IMR-90 (cell line): ENCODE results near the gene MTA3. TPM values are rescaled to one million over a fixed set of nuclear protein-coding genes. Genes with fewer than 3 reads are reported as not detected.
A peak's percentile ranks its signal among the peaks of the same experiment; 100 is the strongest.

ENCODE experiments used
- ATAC-seq: fragments of 200-7000 bp; cut with Tn5 transposase; 2 replicates; pipeline ENCODE4 v1.9.1; 2020; ENCODE audit warnings: low read depth, mild to moderate bottlenecking, moderate library complexity
- BruUV-seq: library from RNA; stranded (reverse); fragments of 400-500 nt; replicated peaks from 2 replicates; lab custom pipeline; 2021; lab: Mats Ljungman, UMichigan
- CTCF ChIA-PET: fragments of 300-600 bp; formaldehyde crosslinking; extraction: SDS; loops from one replicate; lab custom pipeline; 2021; ENCODE audit warnings: antibody characterized with exemption; lab: Yijun Ruan, JAX
- POLR2A ChIA-PET: fragments of 300-600 bp; sonication (Branson Sonifier 250); formaldehyde crosslinking; loops from one replicate; lab custom pipeline; 2022; ENCODE audit warnings: antibody characterized with exemption; ENCODE audit not compliant: unreplicated experiment; lab: Charles Lee
- DNase-seq: peaks from one replicate; pipeline ENCODE4 v3.0.0; 2013
- H2AFZ ChIP-seq: replicated peaks from 2 replicates; pipeline ENCODE3; 2013; ENCODE audit warnings: low read length, mild to moderate bottlenecking; ENCODE audit not compliant: poor library complexity
- H2AK5ac ChIP-seq: 2 replicates; pipeline ENCODE4 v1.6.1; 2013; ENCODE audit warnings: low read depth, low read length, inconsistent platforms
- H2AK9ac ChIP-seq: replicated peaks from 2 replicates; pipeline ENCODE3; 2013; ENCODE audit warnings: mild to moderate bottlenecking, low read depth, low read length, moderate library complexity; ENCODE audit not compliant: poor library complexity
- H2BK120ac ChIP-seq: 2 replicates; pipeline ENCODE4 v1.6.1; 2013; ENCODE audit warnings: low read depth, low read length, inconsistent platforms
- H2BK15ac ChIP-seq: 3 replicates; pipeline ENCODE4 v1.6.1; 2013; ENCODE audit warnings: low read depth, low read length, inconsistent platforms
- H2BK20ac ChIP-seq: 2 replicates; pipeline ENCODE4 v1.6.1; 2013; ENCODE audit warnings: low read depth, mild to moderate bottlenecking, inconsistent platforms, low read length, moderate library complexity
- H2BK5ac ChIP-seq: 2 replicates; pipeline ENCODE4 v1.6.1; 2013; ENCODE audit warnings: mild to moderate bottlenecking, low read depth, low read length, inconsistent platforms; ENCODE audit not compliant: poor library complexity, severe bottlenecking
- H3K14ac ChIP-seq: replicated peaks from 2 replicates; pipeline ENCODE4 v1.6.1; 2013; ENCODE audit warnings: low read depth, low read length, inconsistent platforms
- H3K18ac ChIP-seq: 2 replicates; pipeline ENCODE4 v1.6.1; 2013; ENCODE audit warnings: low read depth, low read length, control low read depth
- H3K23ac ChIP-seq: 2 replicates; pipeline ENCODE4 v1.6.1; 2013; ENCODE audit warnings: low read depth, low read length, inconsistent platforms
- H3K27ac ChIP-seq: 2 replicates; pipeline ENCODE4 v1.5.1; 2013; ENCODE audit warnings: mild to moderate bottlenecking, control low read depth, low read length; ENCODE audit not compliant: insufficient read depth
- H3K27me3 ChIP-seq: 2 replicates; pipeline ENCODE4 v1.6.1; 2013; ENCODE audit warnings: low read length; ENCODE audit not compliant: control insufficient read depth, insufficient read depth
- H3K36me3 ChIP-seq: 2 replicates; pipeline ENCODE4 v1.6.1; 2013; ENCODE audit warnings: low read length, mixed read lengths; ENCODE audit not compliant: control insufficient read depth, insufficient read depth
- H3K4ac ChIP-seq: 2 replicates; pipeline ENCODE4 v1.6.1; 2013; ENCODE audit warnings: low read depth, low read length, inconsistent platforms
- H3K4me1 ChIP-seq: 2 replicates; pipeline ENCODE4 v1.6.1; 2013; ENCODE audit warnings: low read length, mixed read lengths; ENCODE audit not compliant: control insufficient read depth, insufficient read depth
- H3K4me2 ChIP-seq: 2 replicates; pipeline ENCODE4 v1.6.1; 2013; ENCODE audit warnings: low read depth, mild to moderate bottlenecking, control low read depth, low read length, moderate library complexity
- H3K4me3 ChIP-seq: 2 replicates; pipeline ENCODE4 v1.5.1; 2013; ENCODE audit warnings: low read depth, mild to moderate bottlenecking, control low read depth, low read length, moderate library complexity; ENCODE audit not compliant: insufficient read depth
- H3K56ac ChIP-seq: 2 replicates; pipeline ENCODE4 v1.6.1; 2013; ENCODE audit warnings: low read length, inconsistent platforms; ENCODE audit not compliant: insufficient read depth; ENCODE audit errors: extremely low read depth
- H3K79me1 ChIP-seq, 2 experiments: 2 replicates each; pipeline ENCODE4 v1.6.1; 2013; ENCODE audit warnings: low read length in 2 of 2, inconsistent platforms in 1 of 2, low read depth in 1 of 2
- H3K9ac ChIP-seq: 2 replicates; pipeline ENCODE4 v1.6.1; 2013; ENCODE audit warnings: low read depth, low read length, control low read depth
- H3K9me1 ChIP-seq: 2 replicates; pipeline ENCODE4 v1.6.1; 2013; ENCODE audit warnings: low read length, inconsistent platforms; ENCODE audit not compliant: insufficient read depth
- H3K9me3 ChIP-seq: 2 replicates; pipeline ENCODE4 v1.6.1; 2013; ENCODE audit warnings: low read length; ENCODE audit not compliant: control insufficient read depth, insufficient read depth
- H4K20me1 ChIP-seq: 2 replicates; pipeline ENCODE4 v1.6.1; 2013; ENCODE audit warnings: low read length, inconsistent platforms; ENCODE audit not compliant: insufficient read depth
- H4K5ac ChIP-seq: 2 replicates; pipeline ENCODE4 v1.6.1; 2013; ENCODE audit warnings: mild to moderate bottlenecking, low read depth, low read length, control low read depth
- H4K8ac ChIP-seq, 2 experiments: 2 replicates each; pipeline ENCODE4 v1.6.1; 2013; ENCODE audit warnings: low read depth in 2 of 2, low read length in 2 of 2, control low read depth in 1 of 2, inconsistent platforms in 1 of 2
- H4K91ac ChIP-seq: 2 replicates; pipeline ENCODE4 v1.6.1; 2013; ENCODE audit warnings: low read depth, low read length, inconsistent platforms; ENCODE audit not compliant: insufficient read depth
- BHLHE40 ChIP-seq: fragments of 150-350 bp; IDR thresholded peaks from 2 replicates; pipeline ENCODE4 v1.6.1; 2016; ENCODE audit warnings: mild to moderate bottlenecking, low read depth, low read length
- CEBPB ChIP-seq: IDR thresholded peaks from 2 replicates; pipeline ENCODE4 v1.6.1; 2012; ENCODE audit warnings: low read depth, low read length, improper control_type of control experiment
- CHD1 ChIP-seq: IDR thresholded peaks from 2 replicates; pipeline ENCODE4 v1.6.1; 2012; ENCODE audit warnings: low read depth, low read length, improper control_type of control experiment
- CTCF ChIP-seq: conservative IDR thresholded peaks from 2 replicates; pipeline ENCODE4 v1.5.1; 2012; ENCODE audit warnings: mild to moderate bottlenecking, low read depth, low read length, improper control_type of control experiment
- ELK1 ChIP-seq: fragments of 150-350 bp; IDR thresholded peaks from 2 replicates; pipeline ENCODE4 v1.6.1; 2016; ENCODE audit warnings: low read depth, mild to moderate bottlenecking, low read length, moderate library complexity, borderline replicate concordance
- FOS ChIP-seq: fragments of 150-350 bp; IDR thresholded peaks from 2 replicates; pipeline ENCODE4 v1.6.1; 2016; ENCODE audit warnings: low read depth, low read length
- MAFK ChIP-seq: IDR thresholded peaks from 2 replicates; pipeline ENCODE4 v1.6.1; 2012; ENCODE audit warnings: low read depth, low read length, improper control_type of control experiment
- MAZ ChIP-seq: IDR thresholded peaks from 2 replicates; pipeline ENCODE4 v1.6.1; 2012; ENCODE audit warnings: low read depth, mild to moderate bottlenecking, low read length, improper control_type of control experiment, moderate library complexity, borderline replicate concordance
- MXI1 ChIP-seq: IDR thresholded peaks from 2 replicates; pipeline ENCODE4 v1.6.1; 2012; ENCODE audit warnings: low read depth, mild to moderate bottlenecking, low read length, moderate library complexity, borderline replicate concordance
- NFE2L2 ChIP-seq: fragments of 150-350 bp; IDR thresholded peaks from 2 replicates; pipeline ENCODE4 v1.6.1; 2016; ENCODE audit warnings: low read depth, mild to moderate bottlenecking, low read length
- POLR2A ChIP-seq: IDR thresholded peaks from 2 replicates; pipeline ENCODE4 v1.6.1; 2012; ENCODE audit warnings: mild to moderate bottlenecking, low read depth, low read length
- RAD21 ChIP-seq: IDR thresholded peaks from 2 replicates; pipeline ENCODE4 v1.6.1; 2012; ENCODE audit warnings: low read length, improper control_type of control experiment
- RCOR1 ChIP-seq: IDR thresholded peaks from 2 replicates; pipeline ENCODE4 v1.6.1; 2012; ENCODE audit warnings: mild to moderate bottlenecking, low read length, improper control_type of control experiment; ENCODE audit not compliant: insufficient replicate concordance
- RFX5 ChIP-seq: IDR thresholded peaks from 2 replicates; pipeline ENCODE4 v1.8.0; 2012; ENCODE audit warnings: low read depth, mild to moderate bottlenecking, low read length, moderate library complexity
- SMC3 ChIP-seq: fragments of 150-350 bp; IDR thresholded peaks from 2 replicates; pipeline ENCODE4 v1.6.1; 2016; ENCODE audit warnings: low read depth, mild to moderate bottlenecking, antibody characterized with exemption, low read length, moderate library complexity
- USF2 ChIP-seq: fragments of 150-350 bp; IDR thresholded peaks from 2 replicates; pipeline ENCODE4 v1.6.1; 2017; ENCODE audit warnings: mild to moderate bottlenecking, antibody characterized with exemption, low read length, low read depth
- WGBS, 2 experiments: methylation state at CpG; one replicate each; pipeline versions ENCODE4 v1.1.5 to v1.1.7; 2013; ENCODE audit warnings: missing lambda C conversion rate in 2 of 2; ENCODE audit not compliant: insufficient read length in 1 of 2; ENCODE audit errors: extremely low coverage in 2 of 2; 5-methylcytosine and 5-hydroxymethylcytosine counted together
- dilution Hi-C: fragments of 300-500 bp; cut with HindIII; formaldehyde crosslinking; loops from one replicate; pipeline ENCODE4 v1.14.3; 2018; ENCODE audit warnings: low sequenced_read_pairs; ENCODE audit not compliant: unreplicated experiment
- in situ Hi-C: fragments of 300-500 bp; cut with MboI; formaldehyde crosslinking; loops from 3 replicates; pipeline ENCODE4 v1.14.3; 2019; ENCODE audit warnings: low sequenced_read_pairs, inconsistent platforms, mixed read lengths
- intact Hi-C: fragments of 100-400 bp; cut with micrococcal nuclease; formaldehyde crosslinking; loops from 2 replicates; pipeline ENCODE4 v1.10.0; 2022
- polyA plus RNA-seq, 3 experiments: library from polyadenylated mRNA; depleted of rRNA; stranded (reverse); fragments of >200 nt; gene quantifications; 2 replicates each; pipeline ENCODE4 v1.2.3, GENCODE V29; 2012; ENCODE audit warnings: low replicate concordance in 1 of 3
- total RNA-seq: library from RNA; depleted of rRNA; stranded (reverse); fragments of >200 nt; gene quantifications from 2 replicates; pipeline ENCODE4 v1.2.3, GENCODE V29; 2012

Gene MTA3
- total and polyA plus RNA-seq, 2 of the 4 experiments (the other 2 are of a cell fraction) = 31.9 to 34.3 TPM

- Histone ChIP-seq H3K9me1 (no peaks in the 10 kb centered on the region), H3K9me3 (peaks cover 11% of the 10 kb centered on the region), H3K4ac (peak overlapping the region; percentile 99), H3K14ac (peak overlapping the region; percentile 95), H2BK5ac (peak overlapping the region; percentile 98), H2BK20ac (peak overlapping the region; percentile 97), H2AFZ (peak overlapping the region; percentile 68), H3K79me1 (no peaks in the 10 kb centered on the region), H4K5ac (peak overlapping the region; percentile 90), H3K23ac (peak overlapping the region; percentile 97), H3K4me2 (no peak overlapping the region), H3K4me3 (no peak overlapping the region), H3K27ac (peak overlapping the region; percentile 100), H4K8ac (peak overlapping the region; percentile 58 to 97; a peak in 3 of 4 replicates), H3K56ac (peak overlapping the region; percentile 58), H2AK5ac (peak overlapping the region; percentile 88), H2AK9ac (peak overlapping the region; percentile 96), H3K9ac (no peak overlapping the region), H3K18ac (peak overlapping the region; percentile 96), H2BK15ac (peak overlapping the region; percentile 69; the same call in 1 of the 3 replicates), H3K27me3 (peaks cover 18% of the 10 kb centered on the region), H2BK120ac (peak overlapping the region; percentile 100), H3K4me1 (peaks cover 7% of the 10 kb centered on the region), H4K91ac (peak overlapping the region; percentile 94), H3K36me3 (no peaks in the 10 kb centered on the region), H4K20me1 (no peaks in the 10 kb centered on the region)
- ChIA-PET CTCF (interaction anchor here (0.6 to 1.6 kb wide), 5 partner anchors 9 to 705 kb away, joined by 3 to 6 read pairs (median 5); no protein-coding TSS in a partner anchor), POLR2A (interaction anchor here (0.5 kb wide), 1 partner anchor 76 kb away, joined by 3 read pairs; no protein-coding TSS in a partner anchor)
- dilution Hi-C loops (no loop called here), in situ Hi-C loops (no loop called here), intact Hi-C loops (no loop called here)
- WGBS, 2 experiments = no CpG with 5 or more reads among the region's 3 CpGs
- peak; percentile 79 for ATAC-seq
- TF ChIP-seq MAZ (no peak), BHLHE40 (no peak), CEBPB (no peak), POLR2A (no peak), CTCF (no peak), MXI1 (no peak), RAD21 (no peak), RCOR1 (no peak), CHD1 (no peak), SMC3 (no peak), FOS (no peak), RFX5 (no peak), ELK1 (no peak), MAFK (no peak), USF2 (no peak), NFE2L2 (no peak)
- peak; percentile 84 for DNase-seq
- no TSS peak for BruUV-seq
Measured at GRCh38 chr2:42795841-42796301, 227.4 kb downstream of the MTA3 start.
